Common myeloid progenitor, CD34-positive (primary cell): ENCODE results near the gene LCTL.

Source experiments
- CTCF ChIA-PET: fragments of 350-600 bp; sonication (Branson Sonifier 250); formaldehyde crosslinking; loops from one replicate; lab custom pipeline; 2021; ENCODE audit warnings: antibody characterized with exemption; lab: Charles Lee
- POLR2A ChIA-PET: fragments of 350-600 bp; sonication (Branson Sonifier 250); formaldehyde crosslinking; loops from one replicate; lab custom pipeline; 2021; ENCODE audit warnings: antibody characterized with exemption; lab: Charles Lee
- DNase-seq, 3 donors: peaks; one replicate each; pipeline versions ENCODE4 v3.0.0 to v3.0.0-alpha.2; 2013
- H3K27ac ChIP-seq, 2 experiments: 1 replicate in 1 of 2; 2 replicates in 1 of 2; pipeline ENCODE4 v1.7.0; 2013; ENCODE audit warnings: inconsistent platforms in 2 of 2, low read length in 2 of 2, mild to moderate bottlenecking in 2 of 2, low read depth in 1 of 2, moderate library complexity in 1 of 2; ENCODE audit not compliant: severe bottlenecking in 2 of 2, insufficient read depth in 1 of 2, poor library complexity in 1 of 2
- H3K27me3 ChIP-seq, 5 experiments: replicated peaks in 2 of 5; 1 replicate in 3 of 5; 2 replicates in 2 of 5; pipeline versions ENCODE4 v1.6.1 to v1.7.0; 2013; ENCODE audit warnings: low read length in 4 of 5, mild to moderate bottlenecking in 2 of 5, moderate library complexity in 2 of 5, inconsistent platforms in 1 of 5; ENCODE audit not compliant: insufficient read depth in 5 of 5, control insufficient read depth in 4 of 5
- H3K36me3 ChIP-seq, 4 experiments: 1 replicate in 2 of 4; 2 replicates in 2 of 4; pipeline versions ENCODE4 v1.6.1 to v1.7.0; 2013; ENCODE audit warnings: low read length in 3 of 4, control low read depth in 1 of 4, mild to moderate bottlenecking in 1 of 4; ENCODE audit not compliant: control insufficient read depth in 4 of 4, insufficient read depth in 4 of 4
- H3K4me1 ChIP-seq, 4 experiments: 1 replicate in 3 of 4; 2 replicates in 1 of 4; pipeline versions ENCODE4 v1.6.1 to v1.7.1; 2013; ENCODE audit warnings: low read length in 3 of 4, mild to moderate bottlenecking in 3 of 4, control low read depth in 1 of 4, inconsistent platforms in 1 of 4, moderate library complexity in 1 of 4; ENCODE audit not compliant: control insufficient read depth in 4 of 4, insufficient read depth in 4 of 4; ENCODE audit errors: control extremely low read depth in 1 of 4
- H3K4me3 ChIP-seq, 7 experiments: 1 replicate in 4 of 7; 2 replicates in 3 of 7; pipeline versions ENCODE4 v1.5.1 to v1.7.0; 2013; ENCODE audit warnings: mild to moderate bottlenecking in 7 of 7, low read length in 6 of 7, moderate library complexity in 6 of 7, inconsistent platforms in 2 of 7, low read depth in 2 of 7, control low read depth in 1 of 7; ENCODE audit not compliant: insufficient read depth in 4 of 7, control insufficient read depth in 1 of 7; ENCODE audit errors: extremely low read depth in 1 of 7
- H3K9me3 ChIP-seq, 5 experiments: 1 replicate in 4 of 5; 2 replicates in 1 of 5; pipeline versions ENCODE4 v1.6.1 to v1.7.1; 2013; ENCODE audit warnings: low read length in 4 of 5, mild to moderate bottlenecking in 2 of 5, inconsistent platforms in 1 of 5, low read depth in 1 of 5, moderate library complexity in 1 of 5; ENCODE audit not compliant: control insufficient read depth in 4 of 5, insufficient read depth in 2 of 5; ENCODE audit errors: control extremely low read depth in 1 of 5
- WGBS: methylation state at CpG from one replicate; pipeline ENCODE4 v1.1.5; 2013; ENCODE audit not compliant: insufficient coverage; 5-methylcytosine and 5-hydroxymethylcytosine counted together

LCTL gene

GRCh38 chr15:66608881-66609280, 43.1 kb upstream of the LCTL start:
- no CpG with 5 or more reads among the region's 2 CpGs for WGBS
- Histone ChIP-seq H3K4me1 (peaks cover 2 to 32% (median 12%) of the 10 kb centered on the region in 4 experiments), H3K9me3 (no peaks in the 10 kb centered on the region), H3K27me3 (no peaks in the 10 kb centered on the region), H3K36me3 (no peaks in the 10 kb centered on the region), H3K4me3 (no peak overlapping the region), H3K27ac (no peak overlapping the region)
- CTCF ChIA-PET: interaction anchor here (0.6 to 18.4 kb wide), 6 partner anchors 8 to 243 kb away, joined by 3 to 153 read pairs (median 9); partner anchors contain the start of gene SMAD6
- DNase-seq: no peak
- POLR2A ChIA-PET: no interaction called here

DNA sequence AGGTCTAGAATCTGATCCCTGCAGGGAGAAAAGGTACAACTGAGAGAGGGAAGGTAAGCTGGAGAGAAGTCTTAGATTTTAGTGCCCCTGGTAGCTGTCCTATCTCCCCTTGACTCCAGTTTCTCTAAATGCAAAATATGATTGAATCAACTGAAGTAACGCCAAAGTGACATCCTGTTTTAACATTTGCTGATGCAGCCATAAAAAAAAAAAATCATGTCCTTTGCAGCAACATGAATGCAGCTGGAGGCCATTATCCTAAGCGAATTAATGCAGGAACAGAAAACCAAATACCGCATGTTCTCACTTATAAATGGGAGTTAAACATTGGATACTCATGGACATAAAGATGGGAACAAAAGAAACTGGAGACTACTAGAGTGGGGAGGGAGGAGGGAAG, 42.4 kb upstream of the LCTL start:
- POLR2A ChIA-PET: no interaction called here
- H3K4me1 ChIP-seq: peaks cover 0 to 28% (median 5%) of the 10 kb centered on the region in 4 experiments
- 83% methylated on average over 3 of the region's 3 CpGs for WGBS
- H3K36me3 ChIP-seq: no peaks in the 10 kb centered on the region
- H3K27me3 ChIP-seq: no peaks in the 10 kb centered on the region
- H3K4me3 ChIP-seq: no peak overlapping the region
- DNase-seq: no peak
- no peak overlapping the region for H3K27ac ChIP-seq
- H3K9me3 ChIP-seq: no peaks in the 10 kb centered on the region
- CTCF ChIA-PET: interaction anchor here (0.6 to 18.4 kb wide), 9 partner anchors 9 to 172 kb away, joined by 3 to 153 read pairs (median 3); partner anchors contain the start of gene SMAD6

DNA sequence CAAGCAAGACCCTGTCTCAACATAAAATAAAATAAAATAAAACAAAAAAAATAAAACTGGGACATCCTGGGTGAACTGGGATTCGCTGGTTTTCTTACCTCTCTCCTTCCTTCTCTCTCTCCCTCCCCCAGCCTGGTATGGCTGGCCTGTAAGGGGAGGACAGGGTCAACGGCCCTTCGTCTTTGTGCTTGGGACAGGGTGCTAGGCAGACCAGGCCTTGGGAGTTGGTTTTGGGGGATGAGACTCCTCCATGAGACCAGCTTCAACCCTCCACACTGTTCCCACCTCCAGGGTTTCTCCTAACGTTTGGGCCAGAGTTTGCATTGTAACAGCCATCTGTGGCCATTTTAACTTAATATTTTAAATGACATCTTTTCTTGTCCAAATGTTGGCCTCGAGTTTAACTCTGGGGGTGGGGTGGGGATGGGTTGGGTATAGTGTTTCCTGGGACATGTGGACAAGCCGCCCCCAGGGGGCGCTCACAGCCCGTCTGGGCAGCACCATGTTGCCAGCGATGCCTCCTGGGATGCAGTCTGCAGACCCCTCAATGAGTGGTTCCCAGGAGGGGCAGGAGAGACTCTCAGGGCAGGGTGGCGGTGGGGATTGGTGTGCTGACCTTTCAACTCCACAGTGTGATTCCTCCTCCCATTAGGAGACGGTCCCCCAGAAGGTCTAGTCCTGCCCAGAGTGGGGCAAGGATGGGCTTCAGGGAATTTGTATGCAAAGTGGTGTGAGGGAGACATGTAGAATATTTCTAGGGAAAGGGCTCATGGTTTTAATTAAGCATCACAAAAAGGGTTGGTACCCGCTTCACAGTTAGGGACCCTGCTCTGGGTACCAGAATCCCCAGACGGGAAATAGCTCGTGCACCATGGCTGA, 37.7 kb upstream of the LCTL start:
- CTCF ChIA-PET: interaction anchor here (0.6 to 18.4 kb wide), 16 partner anchors 10 to 248 kb away, joined by 3 to 153 read pairs (median 3); partner anchors contain the start of gene SMAD6
- POLR2A ChIA-PET: no interaction called here

DNA sequence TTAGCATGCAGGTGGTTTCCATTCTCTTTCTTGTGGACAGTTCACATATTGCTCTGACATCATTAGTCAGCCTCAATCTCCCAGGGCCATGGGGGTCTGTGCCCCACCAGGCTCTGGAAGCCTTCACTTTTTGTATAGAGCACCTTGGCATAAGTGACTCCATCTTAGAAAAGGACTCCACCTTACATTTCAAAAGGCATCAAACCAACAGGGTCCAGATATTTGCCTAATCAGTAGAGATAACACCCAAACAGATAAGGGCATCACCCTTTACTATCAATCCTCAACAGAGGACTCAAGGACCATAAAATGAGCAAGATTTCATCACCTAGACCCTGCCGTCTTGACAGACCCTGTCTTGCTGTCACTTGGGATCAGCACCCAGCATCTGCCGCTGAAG, 35.7 kb upstream of the LCTL start:
- no CpG with 5 or more reads among the region's 2 CpGs for WGBS
- Histone ChIP-seq H3K9me3 (no peaks in the 10 kb centered on the region), H3K27ac (no peak overlapping the region), H3K4me1 (peaks cover 0 to 14% (median 0%) of the 10 kb centered on the region in 4 experiments), H3K4me3 (no peak overlapping the region), H3K27me3 (no peaks in the 10 kb centered on the region), H3K36me3 (no peaks in the 10 kb centered on the region)
- DNase-seq: no peak
- ChIA-PET CTCF (interaction anchor here (0.9 to 5.2 kb wide), 4 partner anchors 100 to 250 kb away, joined by 3 to 35 read pairs (median 12); partner anchors contain the start of gene SMAD6), POLR2A (interaction anchor here (0.8 kb wide), 1 partner anchor 247 kb away, joined by 5 read pairs; no protein-coding TSS in a partner anchor)

More for the DNA sequence above, 37.7 kb upstream of the LCTL start:
- 54% methylated on average over 7 of the region's 14 CpGs for WGBS
- no peaks in the 10 kb centered on the region for H3K27me3 ChIP-seq
- peaks cover 0 to 14% (median 0%) of the 10 kb centered on the region in 4 experiments for H3K4me1 ChIP-seq
- H3K9me3 ChIP-seq: no peaks in the 10 kb centered on the region
- H3K27ac ChIP-seq: no peak overlapping the region
- H3K36me3 ChIP-seq: no peaks in the 10 kb centered on the region
- no peak overlapping the region for H3K4me3 ChIP-seq
- DNase-seq: peak; percentile 76 to 87 (median 77)

GRCh38 chr15:66600240-66600627, 34.4 kb upstream of the LCTL start:
- CTCF ChIA-PET: interaction anchor here (0.7 to 2.1 kb wide), 10 partner anchors 8 to 252 kb away, joined by 3 to 17 read pairs (median 3); partner anchors contain the start of gene SMAD6
- Histone ChIP-seq H3K4me1 (peaks cover 0 to 14% (median 0%) of the 10 kb centered on the region in 4 experiments), H3K27ac (no peak overlapping the region), H3K9me3 (no peaks in the 10 kb centered on the region), H3K36me3 (no peaks in the 10 kb centered on the region), H3K27me3 (no peaks in the 10 kb centered on the region), H3K4me3 (no peak overlapping the region)
- POLR2A ChIA-PET: no interaction called here
- 95% methylated on average over 3 of the region's 4 CpGs for WGBS
- DNase-seq: no peak

DNA sequence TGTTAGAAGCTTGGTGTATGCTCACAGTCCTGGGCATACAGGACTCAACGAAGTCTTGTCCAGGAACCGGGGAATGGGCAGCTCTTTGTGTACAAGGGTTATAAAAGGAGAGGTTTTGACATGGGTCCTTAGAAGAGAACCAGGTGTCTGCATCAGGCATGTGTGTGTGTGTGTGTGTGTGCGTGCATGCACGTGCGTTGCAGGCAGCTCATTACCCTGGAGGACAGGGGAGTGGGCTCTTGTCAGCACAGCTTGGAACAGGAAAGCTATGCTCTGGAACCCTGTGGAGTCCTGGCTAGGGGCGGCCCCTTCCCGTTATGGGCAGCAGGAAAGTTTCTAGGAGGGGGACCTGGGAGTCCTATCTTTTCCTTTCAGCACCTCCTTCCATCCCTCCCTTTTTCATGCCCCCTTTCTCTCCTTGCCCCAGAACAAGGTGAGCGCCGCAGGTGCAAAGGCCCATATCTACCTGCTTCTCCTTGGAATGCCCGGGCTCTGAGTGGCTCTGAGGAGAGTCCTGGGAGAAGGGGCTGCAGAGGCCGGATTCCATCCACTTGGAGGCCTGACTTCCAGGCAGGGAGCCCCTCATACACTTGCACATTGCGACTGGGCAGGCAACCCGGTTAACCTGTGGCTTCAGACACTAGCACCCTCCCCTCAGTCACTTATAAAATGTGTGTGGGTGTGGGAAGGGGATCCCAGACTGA, 33.9 kb upstream of the LCTL start:
- POLR2A ChIA-PET: no interaction called here

More for the DNA sequence above, 33.9 kb upstream of the LCTL start:
- no peaks in the 10 kb centered on the region for H3K27me3 ChIP-seq
- peaks cover 0 to 14% (median 0%) of the 10 kb centered on the region in 4 experiments for H3K4me1 ChIP-seq
- no peaks in the 10 kb centered on the region for H3K9me3 ChIP-seq
- WGBS: 93% methylated on average over 6 of the region's 13 CpGs
- no peak overlapping the region for H3K4me3 ChIP-seq
- CTCF ChIA-PET: interaction anchor here (0.9 to 2.1 kb wide), 8 partner anchors 8 to 253 kb away, joined by 3 to 17 read pairs (median 4); partner anchors contain the start of gene SMAD6
- DNase-seq: no peak
- no peak overlapping the region for H3K27ac ChIP-seq
- no peaks in the 10 kb centered on the region for H3K36me3 ChIP-seq
